Activated T-cell treated with anti-CD3 and anti-CD28 coated beads for 48 hours (primary cell): ENCODE measurements around the gene HBQ1.
A peak's percentile ranks its signal among the peaks of the same experiment; 100 is the strongest.
"Not testable (repeated sequence)": the region's sequence is repeated elsewhere in the genome, so short reads cannot be mapped to it uniquely, and the experiment has no call there.

Source experiments
- DNase-seq: peaks from one replicate; pipeline ENCODE4 v3.0.0-alpha.2; 2020; ENCODE audit warnings: low read depth

HBQ1 gene

GRCh38 chr16:211631-212180, 31.4 kb downstream of the HBQ1 start:
- not testable (repeated sequence) for DNase-seq

- DNase-seq = no peak
Observed at GRCh38 chr16:212999-213398, 32.7 kb downstream of the HBQ1 start.

- no peak for DNase-seq
Observed at GRCh38 chr16:220021-220420, 39.8 kb downstream of the HBQ1 start.

- no peak for DNase-seq
Observed at GRCh38 chr16:228151-228851, 48.0 kb downstream of the HBQ1 start.

- DNase-seq = peak; percentile 87
Observed at GRCh38 chr16:228852-229730, 48.8 kb downstream of the HBQ1 start, which contains the start of gene LUC7L. TSS of gene LUC7L (minus strand) at chr16:229449. CDS start at chr16:229339, 110 bp downstream.

- no peak for DNase-seq
Observed at GRCh38 chr16:229731-230281, 49.5 kb downstream of the HBQ1 start.

- not testable (repeated sequence) for DNase-seq
Observed at GRCh38 chr16:230351-230750, 50.1 kb downstream of the HBQ1 start.
